DOHH2 (cell line): ENCODE measurements around the gene PNPLA8.
A peak's percentile ranks its signal among the peaks of the same experiment; 100 is the strongest.

Experiments used
- EZH2phosphoT487 ChIP-seq: fragments of 200-600 bp; sonication (generic); IDR thresholded peaks from 2 replicates; pipeline ENCODE4 v1.6.1; 2017; ENCODE audit warnings: borderline replicate concordance, mild to moderate bottlenecking, antibody characterized with exemption, low read length, moderate library complexity, mixed read lengths
- TF ChIP-seq, protein P1 (sequence below): fragments of 200-600 bp; sonication (generic); IDR thresholded peaks from one replicate; pipeline ENCODE4 v1.5.1; 2014; ENCODE audit warnings: antibody characterized with exemption, mild to moderate bottlenecking, low read depth, low read length; ENCODE audit not compliant: poor library complexity, severe bottlenecking

DNA sequence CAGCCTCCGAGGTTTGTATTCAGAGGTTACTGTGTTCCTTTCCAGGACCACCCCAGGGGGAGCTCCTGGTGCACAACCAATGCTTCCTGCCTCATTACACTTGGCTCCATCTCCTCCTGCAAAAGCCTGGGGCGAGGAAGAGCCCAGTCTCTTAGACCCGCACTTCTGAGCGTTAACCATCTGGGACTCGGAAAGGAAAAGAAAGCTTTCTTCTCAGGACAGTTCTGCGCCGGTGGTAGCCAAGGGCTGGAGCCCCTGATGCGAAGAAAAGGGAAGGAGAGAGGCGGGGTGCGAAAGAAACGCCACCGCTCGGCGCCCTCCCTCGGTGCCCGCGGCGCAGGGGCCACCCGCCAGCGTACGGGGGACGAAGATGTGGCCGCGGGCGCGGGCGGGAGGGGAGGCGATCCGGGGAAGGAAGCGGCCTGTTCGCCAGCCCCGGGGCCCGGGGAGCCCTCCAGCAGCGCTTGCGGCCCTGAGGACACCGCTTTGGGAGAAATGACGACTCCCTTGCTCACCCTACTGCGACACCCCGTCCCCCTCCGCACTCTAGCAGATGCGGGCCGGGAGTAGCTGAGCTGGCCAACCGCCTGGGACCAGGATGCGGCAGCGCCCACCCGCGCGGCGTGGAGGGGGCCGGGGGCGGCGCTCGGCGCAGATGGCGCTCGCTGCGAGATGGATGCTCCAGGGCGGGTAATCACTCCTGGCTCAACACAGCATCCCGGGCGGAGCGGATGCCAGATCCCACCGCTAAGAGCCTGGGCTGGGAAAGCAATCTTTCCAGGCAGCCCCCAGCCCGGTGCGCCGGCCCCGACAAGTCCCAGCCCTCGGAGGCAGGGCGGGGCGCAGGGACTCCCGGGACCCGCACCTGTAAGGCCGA lies 71.0 kb downstream of the PNPLA8 start:
- TF ChIP-seq, protein P1, sequence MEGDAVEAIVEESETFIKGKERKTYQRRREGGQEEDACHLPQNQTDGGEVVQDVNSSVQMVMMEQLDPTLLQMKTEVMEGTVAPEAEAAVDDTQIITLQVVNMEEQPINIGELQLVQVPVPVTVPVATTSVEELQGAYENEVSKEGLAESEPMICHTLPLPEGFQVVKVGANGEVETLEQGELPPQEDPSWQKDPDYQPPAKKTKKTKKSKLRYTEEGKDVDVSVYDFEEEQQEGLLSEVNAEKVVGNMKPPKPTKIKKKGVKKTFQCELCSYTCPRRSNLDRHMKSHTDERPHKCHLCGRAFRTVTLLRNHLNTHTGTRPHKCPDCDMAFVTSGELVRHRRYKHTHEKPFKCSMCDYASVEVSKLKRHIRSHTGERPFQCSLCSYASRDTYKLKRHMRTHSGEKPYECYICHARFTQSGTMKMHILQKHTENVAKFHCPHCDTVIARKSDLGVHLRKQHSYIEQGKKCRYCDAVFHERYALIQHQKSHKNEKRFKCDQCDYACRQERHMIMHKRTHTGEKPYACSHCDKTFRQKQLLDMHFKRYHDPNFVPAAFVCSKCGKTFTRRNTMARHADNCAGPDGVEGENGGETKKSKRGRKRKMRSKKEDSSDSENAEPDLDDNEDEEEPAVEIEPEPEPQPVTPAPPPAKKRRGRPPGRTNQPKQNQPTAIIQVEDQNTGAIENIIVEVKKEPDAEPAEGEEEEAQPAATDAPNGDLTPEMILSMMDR, result peak; percentile 19
- TF ChIP-seq EZH2phosphoT487, result peak; percentile 26; the same call in 1 of the 2 replicates
